H9 (cell line): Measurements from ENCODE around the gene FBXO5. TPM values are rescaled to one million over a fixed set of nuclear protein-coding genes. Genes with fewer than 3 reads are reported as not detected.

Experiments used
- DNase-seq: peaks from one replicate; pipeline ENCODE4 v3.0.0-alpha.2; 2017
- H2AFZ ChIP-seq: one replicate; pipeline ENCODE4 v1.6.1; 2013; ENCODE audit warnings: mild to moderate bottlenecking, low read length, control low read depth, moderate library complexity
- H2AK5ac ChIP-seq: 2 replicates; pipeline ENCODE4 v1.6.1; 2013; ENCODE audit warnings: low read length, control low read depth, mixed read lengths; ENCODE audit not compliant: insufficient read length
- H2BK120ac ChIP-seq: one replicate; pipeline ENCODE4 v1.6.1; 2013; ENCODE audit warnings: low read depth, mild to moderate bottlenecking, low read length, control low read depth, inconsistent platforms; ENCODE audit not compliant: poor library complexity, severe bottlenecking
- H2BK12ac ChIP-seq: 2 replicates; pipeline ENCODE4 v1.6.1; 2013; ENCODE audit warnings: low read length, control low read depth, mixed read lengths, low read depth; ENCODE audit not compliant: insufficient read length
- H2BK15ac ChIP-seq: 2 replicates; pipeline ENCODE4 v1.6.1; 2013; ENCODE audit warnings: low read depth, low read length, control low read depth
- H2BK20ac ChIP-seq: one replicate; pipeline ENCODE4 v1.6.1; 2013; ENCODE audit warnings: low read depth, mild to moderate bottlenecking, low read length, control low read depth, inconsistent platforms; ENCODE audit not compliant: poor library complexity, severe bottlenecking
- H2BK5ac ChIP-seq: 2 replicates; pipeline ENCODE4 v1.6.1; 2013; ENCODE audit warnings: low read length, control low read depth, mixed read lengths; ENCODE audit not compliant: insufficient read length
- H3K14ac ChIP-seq: 2 replicates; pipeline ENCODE4 v1.6.1; 2013; ENCODE audit warnings: low read length, control low read depth; ENCODE audit not compliant: insufficient read depth
- H3K18ac ChIP-seq: 2 replicates; pipeline ENCODE4 v1.6.1; 2013; ENCODE audit warnings: low read depth, mild to moderate bottlenecking, mixed read lengths, low read length, control low read depth; ENCODE audit not compliant: insufficient read length
- H3K23ac ChIP-seq: 2 replicates; pipeline ENCODE4 v1.6.1; 2013; ENCODE audit warnings: low read length, control low read depth, mixed read lengths, low read depth; ENCODE audit not compliant: insufficient read length
- H3K23me2 ChIP-seq: 2 replicates; pipeline ENCODE4 v1.6.1; 2013; ENCODE audit warnings: low read depth, mild to moderate bottlenecking, mixed read lengths, low read length, control low read depth; ENCODE audit not compliant: insufficient read length, poor library complexity, severe bottlenecking
- H3K27ac ChIP-seq: 2 replicates; pipeline ENCODE4 v1.5.1; 2013; ENCODE audit warnings: low read length, control low read depth, mixed read lengths, low read depth; ENCODE audit not compliant: insufficient read length
- H3K27me3 ChIP-seq: 2 replicates; pipeline ENCODE4 v1.6.1; 2013; ENCODE audit warnings: low read length, control low read depth, inconsistent platforms; ENCODE audit not compliant: insufficient read depth
- H3K4ac ChIP-seq: 2 replicates; pipeline ENCODE4 v1.6.1; 2013; ENCODE audit warnings: low read depth, mild to moderate bottlenecking, control low read depth, inconsistent platforms, low read length, moderate library complexity
- H3K4me1 ChIP-seq: 2 replicates; pipeline ENCODE4 v1.6.1; 2013; ENCODE audit warnings: low read length, control low read depth, inconsistent platforms; ENCODE audit not compliant: insufficient read depth
- H3K4me2 ChIP-seq: 2 replicates; pipeline ENCODE4 v1.6.1; 2013; ENCODE audit warnings: low read length, control low read depth, mixed read lengths; ENCODE audit not compliant: insufficient read length, insufficient read depth
- H3K56ac ChIP-seq: 2 replicates; pipeline ENCODE4 v1.6.1; 2013; ENCODE audit warnings: low read depth, mild to moderate bottlenecking, mixed read lengths, low read length, control low read depth; ENCODE audit not compliant: insufficient read length
- H3K79me1 ChIP-seq: 2 replicates; pipeline ENCODE4 v1.6.1; 2013; ENCODE audit warnings: low read depth, mild to moderate bottlenecking, moderate library complexity, low read length, control low read depth, inconsistent platforms; ENCODE audit not compliant: insufficient read depth, poor library complexity, severe bottlenecking
- H3K79me2 ChIP-seq: 2 replicates; pipeline ENCODE4 v1.6.1; 2013; ENCODE audit warnings: low read length, control low read depth, inconsistent platforms; ENCODE audit not compliant: insufficient read depth
- H3K9ac ChIP-seq: 2 replicates; pipeline ENCODE4 v1.6.1; 2013; ENCODE audit warnings: low read length, control low read depth, mixed read lengths; ENCODE audit not compliant: insufficient read length; ENCODE audit errors: extremely low read depth
- H3K9me3 ChIP-seq: one replicate; pipeline ENCODE4 v1.6.1; 2013; ENCODE audit warnings: low read depth, low read length, inconsistent platforms; ENCODE audit not compliant: control insufficient read depth
- H3T11ph ChIP-seq: one replicate; pipeline ENCODE4 v1.6.1; 2013; ENCODE audit warnings: mild to moderate bottlenecking, low read length, control low read depth, inconsistent platforms
- H4K20me1 ChIP-seq: one replicate; pipeline ENCODE4 v1.6.1; 2013; ENCODE audit not compliant: control insufficient read depth, insufficient read length, insufficient read depth
- H4K5ac ChIP-seq: 2 replicates; pipeline ENCODE4 v1.6.1; 2013; ENCODE audit warnings: low read depth, mild to moderate bottlenecking, mixed read lengths, low read length, control low read depth; ENCODE audit not compliant: insufficient read length
- H4K8ac ChIP-seq: replicated peaks from 2 replicates; pipeline ENCODE4 v1.6.1; 2013; ENCODE audit warnings: low read length, control low read depth, mixed read lengths, low read depth; ENCODE audit not compliant: insufficient read length
- H4K91ac ChIP-seq: 2 replicates; pipeline ENCODE4 v1.6.1; 2013; ENCODE audit warnings: low read depth, mild to moderate bottlenecking, moderate library complexity, mixed read lengths, low read length, control low read depth; ENCODE audit not compliant: insufficient read length
- H3K27ac Mint-ChIP-seq, 3 experiments: 2 replicates in 2 of 3; 3 replicates in 1 of 3; pipeline ENCODE4 v1.8.0; 2020 to 2021; ENCODE audit warnings: mixed read lengths in 3 of 3, mild to moderate bottlenecking in 1 of 3, moderate library complexity in 1 of 3
- H3K27me3 Mint-ChIP-seq: 2 replicates; pipeline ENCODE4 v1.8.0; 2021; ENCODE audit warnings: low read depth, mild to moderate bottlenecking, moderate library complexity, mixed read lengths
- H3K36me3 Mint-ChIP-seq, 3 experiments: 2 replicates in 2 of 3; 3 replicates in 1 of 3; pipeline ENCODE4 v1.8.0; 2020 to 2021; ENCODE audit warnings: low read depth in 3 of 3, mixed read lengths in 3 of 3; ENCODE audit not compliant: insufficient read depth in 1 of 3
- H3K4me1 Mint-ChIP-seq, 2 experiments: 2 replicates each; pipeline ENCODE4 v1.8.0; 2020; ENCODE audit warnings: mixed read lengths in 2 of 2
- H3K4me3 Mint-ChIP-seq, 2 experiments: 2 replicates in 1 of 2; 3 replicates in 1 of 2; pipeline ENCODE4 v1.8.0; 2020 to 2021; ENCODE audit warnings: mild to moderate bottlenecking in 2 of 2, mixed read lengths in 2 of 2, moderate library complexity in 1 of 2
- H3K9me3 Mint-ChIP-seq, 2 experiments: 2 replicates in 1 of 2; 3 replicates in 1 of 2; pipeline ENCODE4 v1.8.0; 2020; ENCODE audit warnings: mild to moderate bottlenecking in 2 of 2, mixed read lengths in 2 of 2, moderate library complexity in 1 of 2
- WGBS: extraction: QIAGEN DNeasy Blood & Tissue Kit; methylation state at CpG from one replicate; pipeline ENCODE4 v1.1.7; 2013; ENCODE audit warnings: missing lambda C conversion rate, low lambda C conversion rate, mixed read lengths; ENCODE audit not compliant: insufficient read length; ENCODE audit errors: extremely low coverage; 5-methylcytosine and 5-hydroxymethylcytosine counted together
- total RNA-seq: library from RNA; stranded (reverse); gene quantifications from 2 replicates; pipeline ENCODE4 v1.2.1, GENCODE V29; 2021
- TF ChIP-seq, protein P1 (sequence below): fragments of 200-600 bp; sonication (generic); conservative IDR thresholded peaks from 3 replicates; pipeline ENCODE4 v1.8.0; 2021; ENCODE audit warnings: antibody characterized with exemption, mild to moderate bottlenecking

FBXO5 gene
- total RNA-seq, 1 experiment from 2014 or later: 47.6 TPM

GRCh38 chr6:153015094-153015640 lies 32.3 kb upstream of the FBXO5 start:
- H3K4me3 Mint-ChIP-seq: no peak overlapping the region
- Histone ChIP-seq H2BK15ac (no peak overlapping the region), H4K91ac (no peak overlapping the region), H2BK5ac (no peak overlapping the region), H3T11ph (no peak overlapping the region), H3K27me3 (no peaks in the 10 kb centered on the region), H3K9ac (no peak overlapping the region), H3K79me2 (no peaks in the 10 kb centered on the region), H3K9me3 (no peaks in the 10 kb centered on the region), H2AFZ (no peak overlapping the region), H3K4me1 (no peaks in the 10 kb centered on the region), H4K8ac (no peak overlapping the region), H4K5ac (no peak overlapping the region), H3K18ac (no peak overlapping the region), H3K23me2 (no peaks in the 10 kb centered on the region), H3K79me1 (no peaks in the 10 kb centered on the region), H2BK12ac (no peak overlapping the region), H2AK5ac (no peak overlapping the region), H3K4ac (no peak overlapping the region), H3K4me2 (no peak overlapping the region), H3K56ac (no peak overlapping the region), H2BK20ac (no peak overlapping the region), H3K14ac (no peak overlapping the region), H3K27ac (no peak overlapping the region), H3K23ac (no peak overlapping the region), H2BK120ac (no peak overlapping the region), H4K20me1 (no peaks in the 10 kb centered on the region)
- H3K27me3 Mint-ChIP-seq: no peaks in the 10 kb centered on the region
- DNase-seq: no peak
- H3K27ac Mint-ChIP-seq: no peak overlapping the region; a peak in 1 of 7 replicates
- TF ChIP-seq, protein P1, sequence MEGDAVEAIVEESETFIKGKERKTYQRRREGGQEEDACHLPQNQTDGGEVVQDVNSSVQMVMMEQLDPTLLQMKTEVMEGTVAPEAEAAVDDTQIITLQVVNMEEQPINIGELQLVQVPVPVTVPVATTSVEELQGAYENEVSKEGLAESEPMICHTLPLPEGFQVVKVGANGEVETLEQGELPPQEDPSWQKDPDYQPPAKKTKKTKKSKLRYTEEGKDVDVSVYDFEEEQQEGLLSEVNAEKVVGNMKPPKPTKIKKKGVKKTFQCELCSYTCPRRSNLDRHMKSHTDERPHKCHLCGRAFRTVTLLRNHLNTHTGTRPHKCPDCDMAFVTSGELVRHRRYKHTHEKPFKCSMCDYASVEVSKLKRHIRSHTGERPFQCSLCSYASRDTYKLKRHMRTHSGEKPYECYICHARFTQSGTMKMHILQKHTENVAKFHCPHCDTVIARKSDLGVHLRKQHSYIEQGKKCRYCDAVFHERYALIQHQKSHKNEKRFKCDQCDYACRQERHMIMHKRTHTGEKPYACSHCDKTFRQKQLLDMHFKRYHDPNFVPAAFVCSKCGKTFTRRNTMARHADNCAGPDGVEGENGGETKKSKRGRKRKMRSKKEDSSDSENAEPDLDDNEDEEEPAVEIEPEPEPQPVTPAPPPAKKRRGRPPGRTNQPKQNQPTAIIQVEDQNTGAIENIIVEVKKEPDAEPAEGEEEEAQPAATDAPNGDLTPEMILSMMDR: no peak
- WGBS: no CpG with 5 or more reads among the region's 4 CpGs
- no peaks in the 10 kb centered on the region for H3K9me3 Mint-ChIP-seq
- H3K4me1 Mint-ChIP-seq: no peaks in the 10 kb centered on the region; a peak in 1 of 4 replicates
- no peaks in the 10 kb centered on the region for H3K36me3 Mint-ChIP-seq
